GM21529 (cell line): ENCODE measurements around the gene KCNG2.
"Not testable (repeated sequence)": the region's sequence is repeated elsewhere in the genome, so short reads cannot be mapped to it uniquely, and the experiment has no call there.

Experiments used
- ATAC-seq: cut with Tn5 transposase; IDR thresholded peaks from one replicate; pipeline ENCODE4 v1.9.1; 2021; ENCODE audit not compliant: unreplicated experiment

The KCNG2 gene

GRCh38 chr18:79851489-79851888 is 53.8 kb downstream of the KCNG2 start:
- no peak for ATAC-seq

- ATAC-seq, result no peak
Measured at GRCh38 chr18:79851950-79852349, 54.2 kb downstream of the KCNG2 start.

GRCh38 chr18:79852561-79853302 is 55.0 kb downstream of the KCNG2 start:
- ATAC-seq, result no peak

- ATAC-seq, result no peak
Measured at GRCh38 chr18:79853303-79853992, 55.7 kb downstream of the KCNG2 start.

DNA sequence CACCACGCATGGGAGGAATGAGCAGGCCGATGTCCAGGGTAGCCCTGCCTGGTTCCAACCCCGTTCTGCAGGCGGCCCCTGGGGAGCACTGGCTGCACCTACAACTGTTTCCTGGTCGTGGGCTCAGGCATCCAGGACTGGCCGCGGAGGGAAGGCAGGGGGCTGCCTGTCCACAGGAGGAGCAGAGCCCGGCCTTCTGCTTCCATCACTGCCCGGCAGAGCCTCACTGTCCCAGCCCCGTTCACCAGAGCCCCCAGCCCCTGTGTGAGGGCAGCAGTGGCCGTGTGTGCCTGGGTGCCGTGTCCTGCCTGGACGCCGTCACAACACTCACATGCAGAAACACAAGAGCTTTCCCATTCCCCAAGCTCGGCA is 56.2 kb downstream of the KCNG2 start:
- no peak for ATAC-seq

DNA sequence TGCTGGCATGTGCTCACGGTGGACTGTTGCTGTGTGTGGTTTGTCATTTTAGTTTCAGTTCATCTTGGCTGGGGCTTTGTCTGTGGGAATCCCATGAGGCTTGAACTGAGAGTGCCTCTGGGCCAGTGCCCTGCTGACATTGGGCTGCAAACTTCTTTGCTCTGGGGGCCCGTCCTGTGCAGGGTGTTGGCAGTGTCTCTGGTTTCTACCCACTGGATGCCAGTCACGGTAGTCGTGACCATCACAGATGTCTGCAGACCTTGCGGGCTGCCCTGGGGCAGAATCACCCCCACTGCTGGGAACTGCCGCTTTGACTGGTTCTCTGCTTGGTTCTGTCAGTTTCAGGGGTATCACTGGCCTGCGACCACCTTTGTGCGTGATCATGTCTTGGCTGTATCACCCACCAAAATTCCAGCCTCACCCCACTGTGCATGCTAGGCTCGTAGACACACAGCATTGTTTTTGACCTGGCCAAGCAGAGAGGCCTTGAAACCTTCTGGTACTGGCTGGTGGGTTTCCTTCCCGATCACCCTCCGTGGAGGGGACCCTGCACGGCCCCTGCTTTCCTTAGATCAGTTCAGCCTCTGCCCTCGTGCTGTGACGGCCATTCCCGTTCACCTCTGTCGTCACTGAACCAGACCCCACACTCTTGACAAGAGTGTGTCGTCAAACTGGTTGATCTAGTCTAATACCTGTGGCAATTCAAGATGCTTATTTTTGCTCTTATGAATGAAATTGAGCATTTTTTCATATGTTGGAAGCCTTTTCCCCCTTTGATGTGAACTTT is 57.6 kb downstream of the KCNG2 start:
- ATAC-seq, result peak; percentile 81

GRCh38 chr18:79856119-79857007 is 58.6 kb downstream of the KCNG2 start:
- peak; percentile 62 for ATAC-seq

DNA sequence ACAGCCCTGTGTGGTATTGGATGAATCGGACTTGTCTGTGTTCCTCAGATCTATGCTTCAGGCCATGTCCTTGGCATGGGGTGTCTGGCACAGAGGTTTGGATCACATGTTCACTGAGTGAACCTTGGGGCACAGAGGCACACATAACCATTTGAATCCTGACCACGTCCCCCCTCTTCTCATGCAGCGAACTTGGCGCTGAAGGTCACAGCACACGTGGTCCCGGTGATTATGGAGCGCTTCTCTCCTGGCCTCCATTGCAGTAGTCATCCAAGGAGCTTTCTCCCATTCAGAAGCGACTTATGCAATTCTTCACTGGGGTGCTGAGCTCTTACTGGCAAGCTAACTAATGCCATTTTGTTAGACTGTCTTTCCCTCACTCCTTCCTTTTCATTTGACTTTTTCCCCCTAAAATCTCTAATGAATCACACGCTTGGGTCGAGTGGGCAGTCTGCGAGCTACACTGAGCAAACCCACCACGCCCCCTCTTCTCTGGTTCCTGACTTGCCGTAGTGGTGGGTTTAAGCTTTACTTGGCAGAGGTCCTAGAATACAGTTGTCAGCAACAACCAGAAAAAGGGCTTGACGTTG is 59.4 kb downstream of the KCNG2 start:
- ATAC-seq, result no peak

- no peak for ATAC-seq
Measured at GRCh38 chr18:79859314-79859713, 61.6 kb downstream of the KCNG2 start.

DNA sequence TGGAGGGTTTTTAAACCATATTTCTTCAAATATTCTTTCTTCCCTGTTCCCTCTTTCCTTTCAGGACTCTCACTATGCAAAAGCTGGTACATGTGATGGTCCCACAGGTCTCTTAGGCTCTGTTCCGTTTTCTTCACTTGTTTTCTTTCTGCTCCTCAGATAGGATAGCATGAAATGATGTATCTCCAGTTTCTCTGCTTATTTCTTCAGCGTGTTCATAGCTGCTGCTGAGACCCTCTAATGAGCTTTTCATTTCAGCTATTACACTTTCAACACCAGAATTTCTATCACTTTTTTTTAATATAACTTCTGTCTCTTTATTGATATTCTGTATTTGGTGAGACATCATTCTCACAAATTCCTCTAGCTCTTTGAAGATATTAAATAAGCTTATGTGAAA is 63.9 kb downstream of the KCNG2 start:
- no peak for ATAC-seq

DNA sequence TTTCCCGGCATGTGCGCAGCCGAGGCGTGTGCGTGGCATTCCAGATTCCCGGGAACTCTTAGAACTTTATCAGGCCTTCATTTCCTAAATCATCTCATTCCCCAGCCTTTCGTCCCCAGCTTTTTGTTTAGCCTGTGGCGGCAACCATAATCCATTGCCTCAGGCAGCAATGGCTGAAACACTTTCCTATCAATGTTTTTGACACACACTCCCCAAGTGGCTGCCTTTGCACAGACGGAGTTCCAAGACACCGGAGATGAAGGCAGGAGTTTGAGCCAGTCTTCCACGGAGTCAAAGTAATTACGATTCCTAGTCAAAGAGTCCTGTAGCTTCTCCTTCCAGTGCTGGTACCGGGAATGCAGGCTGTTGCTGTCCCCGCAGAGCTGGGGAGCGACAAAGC is 64.8 kb downstream of the KCNG2 start:
- ATAC-seq, result no peak

GRCh38 chr18:79863161-79864005 is 65.6 kb downstream of the KCNG2 start:
- ATAC-seq, result no peak

DNA sequence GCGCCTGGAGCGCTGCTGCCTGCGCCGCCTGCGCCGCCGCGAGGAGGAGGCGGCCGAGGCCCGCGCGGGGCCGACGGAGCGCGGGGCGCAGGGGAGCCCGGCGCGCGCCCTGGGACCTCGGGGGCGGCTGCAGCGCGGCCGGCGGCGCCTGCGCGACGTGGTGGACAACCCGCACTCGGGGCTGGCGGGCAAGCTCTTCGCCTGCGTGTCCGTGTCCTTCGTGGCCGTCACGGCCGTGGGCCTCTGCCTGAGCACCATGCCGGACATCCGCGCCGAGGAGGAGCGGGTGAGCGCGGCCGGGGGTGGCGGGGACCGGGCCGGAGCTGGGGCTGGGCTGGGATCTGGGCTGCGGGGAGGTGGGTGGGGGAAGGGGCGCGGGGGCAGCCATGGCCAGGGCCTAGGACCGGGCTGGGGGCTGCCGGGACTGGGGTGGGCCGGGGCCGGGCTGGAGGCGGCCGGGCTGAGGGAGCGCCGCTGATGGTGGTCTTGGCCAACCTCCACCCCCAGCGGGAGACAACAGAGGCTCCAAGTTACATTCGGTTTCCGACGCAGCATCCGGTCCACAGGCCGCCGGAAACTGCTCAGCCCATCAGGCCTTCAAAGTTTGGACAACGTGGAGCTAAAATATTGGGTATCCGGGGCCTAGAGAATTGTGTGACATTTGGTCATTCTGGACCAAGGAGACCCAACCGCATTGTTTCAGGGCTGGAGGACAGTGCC is 66.4 kb downstream of the KCNG2 start:
- no peak for ATAC-seq

DNA sequence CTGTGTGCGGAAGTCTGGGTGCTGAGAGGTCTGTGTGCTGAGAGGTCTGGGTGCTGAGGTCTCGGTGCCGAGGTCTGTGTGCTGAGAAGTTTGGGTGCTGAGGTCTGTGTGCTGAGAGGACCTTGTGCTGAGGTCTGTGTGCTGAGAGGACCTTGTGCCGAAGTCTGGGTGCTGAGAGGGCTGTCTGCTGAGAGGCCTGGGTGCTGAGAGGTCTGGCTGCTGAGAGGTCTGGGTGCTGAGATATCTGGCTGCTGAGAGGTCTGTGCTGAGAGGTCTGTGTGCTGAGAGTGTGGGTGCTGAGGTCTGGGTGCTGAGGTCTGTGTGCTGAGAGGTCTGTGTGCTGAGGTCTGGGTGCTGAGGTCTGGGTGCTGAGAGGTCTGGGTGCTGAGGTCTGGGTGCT is 67.2 kb downstream of the KCNG2 start:
- ATAC-seq, result not testable (repeated sequence)

- not testable (repeated sequence) for ATAC-seq
Measured at GRCh38 chr18:79865951-79866350, 68.2 kb downstream of the KCNG2 start.

DNA sequence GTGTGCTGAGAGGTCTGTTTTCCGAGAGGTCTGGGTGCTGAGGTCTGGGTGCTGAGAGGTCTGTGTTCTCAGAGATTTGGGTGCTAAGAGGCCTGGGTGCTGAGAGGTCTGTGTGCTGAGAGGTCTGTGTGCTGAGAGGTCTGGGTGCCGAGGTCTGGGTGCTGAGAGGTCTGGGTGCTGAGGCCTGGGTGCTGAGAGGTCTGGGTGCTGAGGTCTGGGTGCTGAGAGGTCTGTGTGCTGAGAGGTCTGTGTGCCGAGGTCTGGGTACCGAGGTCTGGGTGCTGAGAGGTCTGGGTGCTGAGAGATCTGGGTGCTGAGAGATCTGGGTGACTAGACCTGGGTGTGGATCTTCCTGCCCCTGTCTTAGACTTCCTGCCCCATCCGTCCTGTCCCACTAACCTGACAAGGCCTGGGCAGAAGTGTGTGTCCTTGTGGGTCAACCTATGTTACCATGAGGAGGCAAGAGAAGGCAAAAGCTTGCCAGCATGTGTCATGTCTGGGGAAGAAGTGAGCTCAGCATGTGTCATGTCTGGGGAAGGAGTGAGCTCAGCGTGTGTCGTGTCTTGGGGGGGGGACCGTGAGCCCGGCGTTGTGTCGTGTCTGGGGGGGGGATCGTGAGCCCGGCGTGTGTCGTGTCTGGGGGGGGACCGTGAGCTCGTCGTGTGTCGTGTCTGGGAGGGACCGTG is 69.3 kb downstream of the KCNG2 start:
- ATAC-seq, result no peak

DNA sequence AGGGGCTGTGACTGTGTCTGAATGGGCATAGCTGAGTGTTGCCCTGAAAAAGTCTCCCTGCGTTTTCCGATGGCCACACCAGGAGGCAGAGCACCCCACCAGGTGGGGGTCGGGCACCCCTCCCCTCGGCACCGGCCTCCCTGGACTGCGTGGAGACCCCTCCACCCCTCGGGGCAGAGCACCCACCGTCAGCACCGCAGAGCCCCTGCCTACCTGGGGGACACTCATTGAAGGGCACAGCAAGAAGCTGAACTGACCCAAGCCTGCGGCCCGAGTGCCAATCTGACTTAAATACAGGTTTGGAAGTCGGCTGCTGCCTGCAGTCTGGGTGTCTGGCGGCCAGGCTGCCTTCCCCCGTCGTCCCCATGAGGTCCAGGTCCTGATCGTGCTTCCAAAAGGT is 69.9 kb downstream of the KCNG2 start:
- ATAC-seq, result no peak

- no peak for ATAC-seq
Measured at GRCh38 chr18:79868168-79868784, 70.5 kb downstream of the KCNG2 start.
